GM21723 (cell line): ENCODE data around the gene KIF21A.
A peak's percentile ranks its signal among the peaks of the same experiment; 100 is the strongest.

ENCODE experiments used
- ATAC-seq: cut with Tn5 transposase; IDR thresholded peaks from one replicate; pipeline ENCODE4 v1.9.1; 2021; ENCODE audit warnings: mild to moderate bottlenecking, moderate library complexity; ENCODE audit not compliant: unreplicated experiment

The KIF21A gene

GRCh38 chr12:39392154-39392925 is 50.6 kb downstream of the KIF21A start:
- ATAC-seq = no peak

- no peak for ATAC-seq
Observed at GRCh38 chr12:39390752-39391151, 52.2 kb downstream of the KIF21A start.

- ATAC-seq = no peak
Observed at GRCh38 chr12:39389399-39390150, 53.3 kb downstream of the KIF21A start.

GRCh38 chr12:39386335-39386734 is 56.6 kb downstream of the KIF21A start:
- no peak for ATAC-seq

- ATAC-seq = no peak
Observed at GRCh38 chr12:39383114-39383513, 59.8 kb downstream of the KIF21A start.

- ATAC-seq = no peak
Observed at GRCh38 chr12:39380090-39380489, 62.8 kb downstream of the KIF21A start.

- ATAC-seq = no peak
Observed at GRCh38 chr12:39378341-39378740, 64.6 kb downstream of the KIF21A start.

- no peak for ATAC-seq
Observed at GRCh38 chr12:39375206-39375808, 67.6 kb downstream of the KIF21A start.

- ATAC-seq = peak; percentile 87
Observed at GRCh38 chr12:39372929-39373328, 70.0 kb downstream of the KIF21A start.

- ATAC-seq = no peak
Observed at GRCh38 chr12:39372204-39372925, 70.6 kb downstream of the KIF21A start.

- ATAC-seq = no peak
Observed at GRCh38 chr12:39369756-39370155, 73.2 kb downstream of the KIF21A start.

GRCh38 chr12:39368891-39369290 is 74.0 kb downstream of the KIF21A start:
- ATAC-seq = no peak

GRCh38 chr12:39368096-39368495 is 74.8 kb downstream of the KIF21A start:
- no peak for ATAC-seq

- ATAC-seq = no peak
Observed at GRCh38 chr12:39367494-39367893, 75.4 kb downstream of the KIF21A start.

GRCh38 chr12:39365364-39366001 is 77.4 kb downstream of the KIF21A start:
- ATAC-seq = no peak

GRCh38 chr12:39364196-39364595 is 78.7 kb downstream of the KIF21A start:
- ATAC-seq = no peak

GRCh38 chr12:39359645-39360044 is 83.3 kb downstream of the KIF21A start:
- no peak for ATAC-seq

GRCh38 chr12:39357041-39357440 is 85.9 kb downstream of the KIF21A start:
- no peak for ATAC-seq

- no peak for ATAC-seq
Observed at GRCh38 chr12:39355841-39356240, 87.1 kb downstream of the KIF21A start.

- ATAC-seq = no peak
Observed at GRCh38 chr12:39354955-39355354, 88.0 kb downstream of the KIF21A start.
